ENCODE data around the gene TERT. TPM values are rescaled to one million over a fixed set of nuclear protein-coding genes. Genes with fewer than 3 reads are reported as not detected.
"Not testable (repeated sequence)": the region's sequence is repeated elsewhere in the genome, so short reads cannot be mapped to it uniquely, and the experiment has no call there.

Gene TERT
- total RNA-seq, 2 donors from 2014 or later, result 3.5 to 16.6 TPM

DNA sequence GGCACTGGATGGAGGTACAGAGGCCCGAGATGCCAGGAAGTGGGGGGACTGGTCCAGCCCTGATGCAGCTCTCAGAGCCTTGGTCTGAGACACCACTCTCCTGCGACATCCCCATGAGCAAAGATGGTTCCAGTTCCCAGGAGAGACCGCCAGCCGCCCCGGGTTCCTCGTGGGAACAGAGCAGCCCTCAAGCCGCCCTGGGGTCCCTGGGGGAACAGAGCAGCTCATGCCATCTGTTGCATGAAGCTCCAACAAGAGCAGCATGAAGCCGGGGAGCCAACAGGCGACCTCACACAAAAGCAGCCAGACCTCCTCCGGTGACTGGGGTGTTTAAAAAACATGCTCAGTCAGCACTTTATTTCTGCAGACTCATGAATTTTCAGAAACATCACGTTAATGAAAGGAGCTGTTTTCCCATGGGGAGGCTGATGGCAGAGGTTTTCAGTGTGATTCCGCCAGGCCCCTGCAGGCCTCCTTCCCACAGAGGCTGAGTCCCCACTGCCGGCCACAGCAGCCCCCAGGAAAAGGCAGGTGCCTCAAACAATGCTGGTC, 63.4 kb downstream of the TERT start:
- H3K27ac Mint-ChIP-seq, result no peak overlapping the region
- H3K9me3 Mint-ChIP-seq, result peaks cover 7 to 8% of the 10 kb centered on the region in 2 donors
- H3K36me3 Mint-ChIP-seq, result peaks cover 7 to 8% of the 10 kb centered on the region in 2 donors
- ATAC-seq (no peak), DNase-seq (ENCODE audit: low spot score in 2 of 2) (no peak)

DNA sequence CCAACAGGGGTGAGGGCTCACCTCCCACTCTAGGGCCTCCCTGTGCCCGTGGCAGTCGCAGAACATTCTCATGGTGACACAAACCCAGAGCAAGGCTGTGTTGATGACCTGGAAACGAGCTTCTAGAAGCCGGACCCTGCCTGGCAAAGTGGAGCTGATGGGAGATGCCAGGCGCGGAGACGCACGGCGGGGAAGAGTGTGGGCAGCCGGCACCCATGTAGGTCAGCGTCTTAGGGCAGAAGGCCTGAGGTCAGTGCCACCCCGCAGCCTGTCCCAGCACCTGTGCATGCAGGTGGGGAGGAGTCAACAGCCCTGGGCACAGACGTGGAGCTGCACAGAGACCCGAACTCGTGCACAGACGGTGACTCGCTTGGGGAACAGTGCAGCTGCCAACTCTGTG, 64.3 kb downstream of the TERT start:
- ATAC-seq, result no peak
- no peak for DNase-seq (ENCODE audit: low spot score in 2 of 2)
- Mint-ChIP-seq H3K9me3 (peaks cover 0 to under 1% of the 10 kb centered on the region in 2 donors), H3K36me3 (no peaks in the 10 kb centered on the region), H3K27ac (no peak overlapping the region)

DNA sequence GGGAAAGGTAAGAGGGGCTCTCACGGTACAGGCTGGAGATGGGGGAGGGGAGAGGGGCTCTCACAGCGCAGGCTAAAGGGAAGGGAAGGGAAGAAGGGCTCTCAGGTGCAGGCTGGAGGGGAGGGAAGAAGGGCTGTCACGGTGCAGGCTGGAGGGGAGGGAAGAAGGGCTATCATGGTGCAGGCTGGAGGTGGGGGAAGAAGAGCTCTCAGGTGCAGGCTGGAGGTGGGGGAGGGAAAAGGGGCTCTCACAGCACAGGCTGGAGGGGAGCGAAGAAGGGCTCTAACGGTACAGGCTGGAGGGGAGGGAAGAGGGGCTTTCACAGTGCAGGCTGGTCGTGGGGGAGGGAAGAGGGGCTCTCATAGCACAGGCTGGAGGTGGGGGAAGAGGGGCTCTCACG, 65.0 kb downstream of the TERT start:
- DNase-seq (ENCODE audit: low spot score in 2 of 2) (no peak), ATAC-seq (no peak)
- no peak overlapping the region for H3K27ac Mint-ChIP-seq
- H3K9me3 Mint-ChIP-seq, result no peaks in the 10 kb centered on the region
- no peaks in the 10 kb centered on the region for H3K36me3 Mint-ChIP-seq

DNA sequence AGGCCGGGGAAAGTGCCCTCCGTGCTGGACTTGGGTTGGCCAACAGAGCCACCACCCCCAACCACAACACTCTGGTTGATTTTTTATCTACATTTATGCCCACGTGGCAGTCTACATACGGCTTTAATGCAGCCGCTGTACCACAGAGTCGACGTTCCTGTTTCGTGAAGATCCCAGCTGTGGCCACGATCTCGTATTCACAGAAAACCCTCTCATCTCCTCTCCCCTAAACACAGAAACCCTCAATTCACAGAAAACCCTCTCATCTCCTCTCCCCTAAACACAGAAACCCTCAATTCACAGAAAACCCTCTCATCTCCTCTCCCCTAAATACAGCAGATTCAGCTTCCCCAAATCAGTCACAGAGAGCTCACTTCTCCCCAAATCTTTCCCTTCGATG, 65.8 kb downstream of the TERT start:
- not testable (repeated sequence) for DNase-seq (ENCODE audit: low spot score in 2 of 2); H3K27ac Mint-ChIP-seq; H3K36me3 Mint-ChIP-seq; H3K9me3 Mint-ChIP-seq; ATAC-seq

DNA sequence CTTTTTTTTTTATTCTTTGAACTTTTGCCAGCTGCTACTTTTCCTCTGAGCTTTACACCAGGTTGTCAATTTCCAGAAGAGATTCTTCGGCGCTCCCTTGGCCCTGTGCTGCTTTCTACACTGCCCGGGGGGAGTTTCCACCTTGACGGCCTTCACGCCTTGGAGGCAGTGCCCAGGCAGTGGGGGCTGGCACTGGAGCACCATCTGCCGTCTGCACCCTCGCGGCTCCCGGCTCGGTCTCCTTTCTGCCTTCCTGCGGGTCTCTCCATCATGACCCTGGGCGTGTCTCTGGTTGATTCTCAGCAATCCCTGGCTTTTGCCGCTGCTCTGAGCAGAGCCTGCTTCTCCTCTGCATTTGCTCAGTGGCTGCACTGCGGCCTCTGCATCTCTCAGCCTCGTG, 66.7 kb downstream of the TERT start:
- DNase-seq (ENCODE audit: low spot score in 2 of 2) (no peak), ATAC-seq (no peak)
- no peaks in the 10 kb centered on the region for H3K36me3 Mint-ChIP-seq
- H3K9me3 Mint-ChIP-seq, result no peaks in the 10 kb centered on the region
- no peak overlapping the region for H3K27ac Mint-ChIP-seq

DNA sequence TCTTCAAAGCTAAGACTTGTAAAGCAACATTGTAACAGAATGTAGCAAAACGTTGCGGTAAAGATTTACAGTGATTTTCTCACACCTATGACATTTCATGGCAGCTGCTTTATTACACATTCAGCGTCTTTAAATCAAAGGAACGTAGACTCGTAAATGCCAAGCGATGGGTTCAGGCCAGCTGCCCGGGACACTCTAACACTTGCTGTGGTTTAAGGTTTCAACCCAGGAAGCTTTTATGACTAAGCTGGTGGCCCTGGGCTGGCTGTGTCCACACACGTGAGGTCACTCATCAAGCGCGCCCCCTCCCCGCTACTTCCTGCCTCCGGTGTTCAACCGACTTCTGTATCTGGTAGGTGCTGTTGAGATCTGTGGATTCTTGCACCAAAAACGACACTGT, 67.2 kb downstream of the TERT start:
- no peaks in the 10 kb centered on the region for H3K36me3 Mint-ChIP-seq
- no peak for DNase-seq (ENCODE audit: low spot score in 2 of 2)
- H3K27ac Mint-ChIP-seq, result no peak overlapping the region
- ATAC-seq, result peak in 1 of 2 donors; percentile 72
- H3K9me3 Mint-ChIP-seq, result no peaks in the 10 kb centered on the region

DNA sequence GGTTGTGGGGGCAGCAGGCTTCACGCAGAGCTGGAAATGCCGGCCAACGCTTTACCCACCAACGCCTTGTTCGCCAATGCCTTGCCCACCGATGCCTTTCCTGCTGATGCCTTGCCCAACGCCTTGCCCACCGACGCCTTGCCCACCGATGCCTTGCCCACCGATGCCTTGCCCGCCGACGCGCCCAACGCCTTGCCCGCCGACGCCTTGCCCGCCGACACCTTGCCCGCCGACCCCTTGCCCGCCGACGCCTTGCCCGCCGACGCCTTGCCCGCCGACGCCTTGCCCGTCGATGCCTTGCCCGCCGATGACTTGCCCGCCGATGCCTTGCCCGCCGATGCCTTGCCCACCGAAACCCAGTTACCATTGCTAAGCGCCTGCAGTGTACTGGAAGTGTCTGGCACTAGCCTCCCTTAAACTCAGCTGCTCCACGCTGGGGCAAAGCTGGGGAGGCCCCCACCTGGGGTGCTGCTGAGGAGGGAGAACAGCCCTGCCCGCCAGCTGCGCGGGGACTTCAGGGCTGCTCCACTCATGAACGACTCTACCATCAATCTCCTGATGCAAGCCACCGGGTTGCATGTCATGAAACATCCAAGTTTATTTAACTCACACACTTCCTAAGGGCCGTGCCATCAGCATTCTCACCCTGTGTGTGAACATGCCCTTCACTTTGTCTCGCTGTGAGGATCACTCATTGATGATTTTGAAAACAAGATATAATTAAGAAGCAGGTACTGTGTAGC, 67.9 kb downstream of the TERT start:
- no peaks in the 10 kb centered on the region for H3K36me3 Mint-ChIP-seq
- DNase-seq (ENCODE audit: low spot score in 2 of 2), result no peak
- ATAC-seq, result no peak
- peaks cover 0 to 5% of the 10 kb centered on the region in 2 donors for H3K9me3 Mint-ChIP-seq
- no peak overlapping the region for H3K27ac Mint-ChIP-seq

DNA sequence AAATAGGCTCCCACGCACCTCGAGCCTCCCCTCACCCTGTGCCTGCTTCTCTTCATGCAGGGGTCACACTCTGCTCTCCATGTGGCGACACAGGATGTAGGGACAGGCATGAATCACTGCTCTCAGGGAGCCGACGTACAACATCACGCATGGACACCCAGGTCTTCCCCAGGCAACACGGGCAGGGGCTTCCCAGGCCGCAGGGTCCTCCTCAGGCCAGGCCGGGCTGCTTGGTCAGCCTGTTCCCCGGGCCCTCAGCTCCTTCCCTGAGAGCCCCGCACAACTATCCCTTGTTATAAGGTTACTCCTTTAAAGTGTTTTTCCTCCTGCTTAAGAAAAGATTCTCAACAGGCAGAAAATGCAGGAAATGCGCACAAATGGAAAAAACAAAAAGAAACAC, 68.6 kb downstream of the TERT start:
- H3K9me3 Mint-ChIP-seq, result peaks cover 0 to 5% of the 10 kb centered on the region in 2 donors
- no peak for ATAC-seq
- DNase-seq (ENCODE audit: low spot score in 2 of 2), result no peak
- no peak overlapping the region for H3K27ac Mint-ChIP-seq
- no peaks in the 10 kb centered on the region for H3K36me3 Mint-ChIP-seq

DNA sequence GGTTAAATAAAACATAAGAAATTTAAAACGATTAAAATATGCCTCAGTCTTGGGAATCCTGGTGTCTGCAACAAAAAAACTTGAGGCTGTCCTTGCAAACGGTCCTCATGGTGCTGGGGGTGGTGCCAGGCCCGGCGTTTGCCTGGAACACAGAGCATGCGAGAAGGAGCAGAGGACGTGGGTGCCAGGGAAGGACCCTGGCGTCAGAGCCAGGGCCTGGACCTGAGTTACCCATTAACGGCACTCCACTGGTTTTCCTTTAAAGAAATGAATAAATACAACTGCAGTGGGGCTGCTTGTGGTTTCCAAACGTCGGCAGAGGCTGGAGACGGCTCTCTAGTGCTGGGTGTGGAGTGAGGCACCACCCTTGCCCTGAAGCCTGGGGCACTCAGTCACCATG, 69.8 kb downstream of the TERT start, which contains the start of gene SLC6A18:
Gene SLC6A18, plus strand, starts transcription at position 301 of the 400 bp plus-strand sequence. Its CDS starts 97 bp downstream, at position 398.
- ATAC-seq (no peak), DNase-seq (ENCODE audit: low spot score in 2 of 2) (no peak)
- Mint-ChIP-seq H3K36me3 (no peaks in the 10 kb centered on the region), H3K27ac (no peak within 1 kb of the TSS), H3K9me3 (peaks cover 0 to 5% of the 10 kb centered on the region in 2 donors)

DNA sequence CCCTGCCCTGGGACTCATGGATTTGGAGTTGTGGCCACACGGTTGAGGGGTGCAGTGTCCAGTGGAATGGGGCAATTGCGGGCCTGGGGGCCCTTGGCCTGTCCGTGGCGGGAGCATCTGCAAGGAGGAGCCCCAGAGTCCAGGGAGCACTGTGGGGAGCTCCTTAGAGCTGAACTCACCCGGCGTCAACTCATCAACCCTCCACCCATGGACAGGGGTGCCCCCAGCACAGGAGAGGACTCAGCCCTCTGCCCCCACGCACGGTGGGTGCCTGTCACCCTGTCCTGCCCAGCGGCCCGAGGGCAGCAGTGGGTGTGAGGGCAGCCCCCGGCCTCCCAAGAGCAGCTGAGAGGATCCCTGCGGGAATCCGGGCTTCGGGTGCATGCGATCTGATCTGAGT, 70.2 kb downstream of the TERT start:
- DNase-seq (ENCODE audit: low spot score in 2 of 2), result no peak
- ATAC-seq, result no peak
- H3K9me3 Mint-ChIP-seq, result peaks cover 0 to 5% of the 10 kb centered on the region in 2 donors
- no peaks in the 10 kb centered on the region for H3K36me3 Mint-ChIP-seq
- no peak overlapping the region for H3K27ac Mint-ChIP-seq

DNA sequence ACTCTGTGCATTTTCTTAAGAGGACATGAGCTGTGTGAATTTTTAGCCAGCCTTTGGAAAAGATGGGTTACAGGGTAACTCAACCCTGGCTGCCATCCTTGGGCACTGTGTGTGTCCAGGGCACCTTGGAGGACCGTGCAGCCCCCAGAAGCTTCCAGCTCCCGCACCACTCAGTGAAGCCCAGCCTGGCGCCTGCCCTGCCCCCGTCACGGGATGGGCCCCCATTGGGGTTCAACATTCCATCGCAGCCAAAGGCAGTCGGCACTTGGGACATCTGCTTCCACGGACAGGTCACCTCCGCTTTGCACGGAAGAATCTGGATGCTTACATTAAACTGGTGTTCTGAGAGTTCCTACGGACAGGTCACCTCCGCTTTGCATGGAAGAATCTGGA, 71.6 kb downstream of the TERT start:
- H3K36me3 Mint-ChIP-seq, result no peaks in the 10 kb centered on the region

DNA sequence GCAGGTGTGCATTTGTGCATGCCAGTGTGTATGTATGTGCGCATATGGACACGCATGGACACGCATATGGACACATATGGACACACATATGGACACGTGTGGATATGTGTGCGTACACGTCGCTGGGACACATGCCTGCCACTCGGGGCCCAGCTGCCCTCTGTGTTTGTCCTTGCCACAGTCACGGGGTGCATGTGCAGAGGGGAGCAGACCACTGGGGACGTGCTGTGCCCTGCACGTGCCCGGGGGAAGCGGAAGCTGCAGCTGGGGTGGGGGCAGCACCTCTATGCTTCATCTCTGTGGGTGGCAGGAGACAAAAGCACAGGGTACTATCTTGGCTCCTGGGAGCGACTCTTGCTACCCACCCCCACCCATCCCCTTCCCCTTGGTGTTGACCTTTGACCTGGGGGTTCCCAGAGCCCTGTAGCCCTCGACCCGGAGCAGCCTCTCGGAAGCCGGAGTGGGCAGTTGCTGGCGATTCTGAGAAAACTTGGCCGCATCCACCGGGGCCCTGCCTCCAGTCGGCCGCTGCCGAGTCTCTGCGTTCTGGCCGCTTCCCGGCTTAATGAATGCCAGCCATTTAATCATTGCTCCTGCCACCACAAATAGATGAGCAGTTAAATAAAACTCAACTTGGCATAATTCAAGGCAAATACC, 72.1 kb downstream of the TERT start:
- DNase-seq (ENCODE audit: low spot score in 2 of 2) (no peak), ATAC-seq (no peak)
- H3K9me3 Mint-ChIP-seq, result peaks cover 0 to 5% of the 10 kb centered on the region in 2 donors
- no peak overlapping the region for H3K27ac Mint-ChIP-seq
- no peaks in the 10 kb centered on the region for H3K36me3 Mint-ChIP-seq

More for the DNA sequence above, 71.6 kb downstream of the TERT start:
- Mint-ChIP-seq H3K27ac (no peak overlapping the region), H3K9me3 (peaks cover 0 to 5% of the 10 kb centered on the region in 2 donors)
- no peak for ATAC-seq
- no peak for DNase-seq (ENCODE audit: low spot score in 2 of 2)

DNA sequence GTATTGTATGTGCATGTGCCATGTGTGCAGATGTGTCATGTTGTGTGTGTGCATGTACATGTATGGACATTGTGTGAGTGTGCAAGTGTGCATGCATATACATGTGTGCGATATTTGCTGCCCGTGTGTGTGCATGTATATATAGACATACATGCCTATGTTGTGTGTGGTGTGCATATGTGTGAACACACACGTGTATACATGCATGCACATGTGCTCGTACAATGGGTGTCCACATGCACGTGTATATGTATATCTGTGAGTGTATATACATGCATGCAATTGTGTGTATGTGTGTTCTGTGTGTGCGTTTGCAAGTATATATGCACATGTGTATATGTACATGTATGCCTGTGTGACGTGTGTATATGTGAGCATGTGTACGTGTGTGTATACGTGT, 72.7 kb downstream of the TERT start:
- H3K36me3 Mint-ChIP-seq, result no peaks in the 10 kb centered on the region
- ATAC-seq (no peak), DNase-seq (ENCODE audit: low spot score in 2 of 2) (no peak)
- H3K27ac Mint-ChIP-seq, result no peak overlapping the region
- H3K9me3 Mint-ChIP-seq, result peaks cover 0 to 5% of the 10 kb centered on the region in 2 donors

DNA sequence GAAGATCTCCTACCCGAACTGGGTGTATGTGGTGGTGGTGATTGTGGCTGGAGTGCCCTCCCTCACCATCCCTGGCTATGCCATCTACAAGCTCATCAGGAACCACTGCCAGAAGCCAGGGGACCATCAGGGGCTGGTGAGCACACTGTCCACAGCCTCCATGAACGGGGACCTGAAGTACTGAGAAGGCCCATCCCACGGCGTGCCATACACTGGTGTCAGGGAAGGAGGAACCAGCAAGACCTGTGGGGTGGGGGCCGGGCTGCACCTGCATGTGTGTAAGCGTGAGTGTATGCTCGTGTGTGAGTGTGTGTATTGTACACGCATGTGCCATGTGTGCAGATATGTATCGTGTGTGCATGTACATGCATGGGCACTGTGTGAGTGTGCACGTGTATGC, 73.1 kb downstream of the TERT start:
- H3K27ac Mint-ChIP-seq, result no peak overlapping the region
- DNase-seq (ENCODE audit: low spot score in 2 of 2) (no peak), ATAC-seq (no peak)
- H3K36me3 Mint-ChIP-seq, result no peaks in the 10 kb centered on the region
- peaks cover 0 to 5% of the 10 kb centered on the region in 2 donors for H3K9me3 Mint-ChIP-seq

DNA sequence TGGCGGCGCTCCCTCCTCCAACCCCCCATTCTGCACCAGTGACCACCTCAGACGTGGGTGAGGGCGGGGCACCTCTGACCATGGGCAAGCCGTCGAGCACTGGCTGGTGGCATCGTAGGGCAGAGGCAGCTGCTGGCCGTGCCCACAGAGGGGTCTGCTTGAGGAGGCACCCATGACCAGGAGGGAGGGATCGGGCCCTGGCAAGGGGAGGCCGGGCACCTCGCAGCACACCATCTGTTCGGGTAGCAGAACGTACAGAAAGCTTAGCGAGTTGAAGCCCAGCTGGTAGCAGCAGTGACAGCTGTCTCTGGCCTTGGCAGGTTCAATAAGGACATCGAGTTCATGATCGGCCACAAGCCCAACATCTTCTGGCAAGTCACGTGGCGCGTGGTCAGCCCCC, 74.0 kb downstream of the TERT start:
- H3K9me3 Mint-ChIP-seq, result peaks cover 0 to 5% of the 10 kb centered on the region in 2 donors
- no peak for DNase-seq (ENCODE audit: low spot score in 2 of 2)
- ATAC-seq, result no peak
- no peak overlapping the region for H3K27ac Mint-ChIP-seq
- no peaks in the 10 kb centered on the region for H3K36me3 Mint-ChIP-seq

DNA sequence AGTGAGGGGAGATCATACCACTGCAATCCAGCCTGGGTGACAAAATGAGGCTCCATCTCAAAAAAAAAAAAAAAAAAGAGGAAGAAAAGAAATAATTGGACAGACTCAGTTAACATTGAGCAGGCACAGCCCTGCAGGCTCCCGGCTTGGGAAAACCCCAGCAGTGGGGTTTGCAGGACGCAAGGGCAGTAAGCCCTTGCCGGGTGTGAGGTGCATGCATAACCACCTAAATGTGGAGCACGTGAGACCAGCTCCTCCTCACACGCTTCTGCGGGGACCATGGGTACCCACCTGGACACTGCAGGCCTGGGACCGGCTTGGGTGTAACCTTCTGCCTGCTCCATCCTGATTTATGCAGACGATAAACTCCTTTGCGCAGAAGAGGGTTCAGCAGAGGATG, 74.5 kb downstream of the TERT start:
- no peaks in the 10 kb centered on the region for H3K36me3 Mint-ChIP-seq

DNA sequence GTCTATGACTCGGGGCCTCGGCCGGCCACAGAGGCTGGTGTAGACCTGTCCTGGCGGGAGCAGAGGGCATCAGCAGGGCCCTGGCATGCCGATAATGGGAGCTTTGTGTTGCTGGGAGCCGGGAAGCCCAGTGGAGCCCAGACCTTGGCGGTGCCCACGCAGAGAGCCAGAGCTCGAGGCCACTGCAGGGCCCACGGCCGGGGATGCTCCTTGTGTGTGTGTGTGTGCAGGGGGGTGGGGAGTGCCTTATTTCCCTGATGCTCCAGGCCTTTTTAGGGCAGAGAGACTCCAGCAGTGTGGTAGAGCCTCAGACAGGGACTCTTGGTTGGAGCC, 75.1 kb downstream of the TERT start:
- no peaks in the 10 kb centered on the region for H3K36me3 Mint-ChIP-seq
- H3K9me3 Mint-ChIP-seq, result peaks cover 0 to 5% of the 10 kb centered on the region in 2 donors
- DNase-seq (ENCODE audit: low spot score in 2 of 2) (no peak), ATAC-seq (no peak)
- H3K27ac Mint-ChIP-seq, result no peak overlapping the region

More for the DNA sequence above, 74.5 kb downstream of the TERT start:
- H3K27ac Mint-ChIP-seq, result no peak overlapping the region
- DNase-seq (ENCODE audit: low spot score in 2 of 2) (no peak), ATAC-seq (no peak)
- H3K9me3 Mint-ChIP-seq, result peaks cover 0 to 5% of the 10 kb centered on the region in 2 donors
